ENCODE results near the gene AGPS. TPM values are rescaled to one million over a fixed set of nuclear protein-coding genes. Genes with fewer than 3 reads are reported as not detected.
"Not testable (repeated sequence)": the region's sequence is repeated elsewhere in the genome, so short reads cannot be mapped to it uniquely, and the experiment has no call there.

Gene AGPS
- total and polyA plus RNA-seq, 4 donors, result 5.3 to 35.8 (median 16.0) TPM

DNA sequence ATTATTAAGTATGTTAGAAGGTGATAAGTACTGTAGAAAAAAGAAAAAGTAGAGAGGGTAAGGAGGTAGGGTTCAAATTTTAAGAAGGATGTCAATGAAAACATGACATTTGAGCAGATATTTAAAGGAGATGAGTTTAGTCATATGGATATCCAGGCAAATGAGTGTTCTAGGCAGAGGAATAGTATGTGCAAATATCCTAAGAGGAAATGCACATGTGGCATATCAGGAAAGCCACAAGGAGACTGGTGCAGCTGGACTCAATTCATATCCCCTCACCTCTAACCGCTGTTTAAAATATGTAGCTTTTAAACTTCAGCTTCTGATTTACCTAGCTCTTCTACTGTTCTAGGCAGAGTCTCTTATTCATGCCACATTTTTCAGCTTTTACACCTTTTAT is 9.5 kb downstream of the AGPS start:
- Histone ChIP-seq H3K36me3 (ENCODE audit: control insufficient read depth in 1 of 2, insufficient read depth in 2 of 2, low read length in 1 of 2) (no peaks in the 10 kb centered on the region), H3K4me3 (ENCODE audit: low read length in 2 of 2) (no peak overlapping the region), H3K9me3 (ENCODE audit: control insufficient read depth, low read length) (no peaks in the 10 kb centered on the region), H3K27me3 (ENCODE audit: control insufficient read depth in 1 of 2, insufficient read depth in 2 of 2, low read length in 1 of 2) (no peaks in the 10 kb centered on the region), H3K27ac (ENCODE audit: low read depth in 1 of 2, low read length in 2 of 2) (no peak overlapping the region), H3K4me1 (ENCODE audit: control insufficient read depth in 1 of 2, insufficient read depth in 2 of 2, low read length in 2 of 2) (peaks cover 0 to 6% of the 10 kb centered on the region in 2 donors)
- intact Hi-C loops (cut with DNase I), result no loop called here
- DNase-seq (no peak), ATAC-seq (ENCODE audit: low FRiP score) (no peak)
- WGBS, 2 donors, result 93 to 99% methylated on average over 1 of the region's 1 CpG

DNA sequence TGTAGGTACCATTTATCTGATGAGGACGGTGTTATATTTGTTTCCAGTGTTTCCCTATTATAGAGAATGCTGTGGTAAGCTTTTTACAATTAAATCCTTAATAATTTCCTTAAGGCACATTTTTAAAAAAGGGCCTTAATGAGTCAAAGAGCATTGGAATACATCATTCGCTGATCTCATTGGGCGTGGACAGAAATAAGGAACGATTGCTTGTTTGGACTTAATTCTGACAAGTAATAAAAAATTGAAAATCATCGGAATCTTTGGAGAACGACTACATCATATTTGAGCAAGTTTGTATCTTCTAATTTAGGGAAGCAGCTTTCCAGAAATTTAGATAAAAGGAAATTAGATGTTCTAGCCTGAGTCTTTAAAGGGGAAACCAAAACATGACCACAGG is 11.3 kb downstream of the AGPS start:
- peaks cover 0 to 3% of the 10 kb centered on the region in 2 donors for H3K4me1 ChIP-seq (ENCODE audit: control insufficient read depth in 1 of 2, insufficient read depth in 2 of 2, low read length in 2 of 2)
- no peak overlapping the region for H3K4me3 ChIP-seq (ENCODE audit: low read length in 2 of 2)
- DNase-seq, result no peak
- H3K27me3 ChIP-seq (ENCODE audit: control insufficient read depth in 1 of 2, insufficient read depth in 2 of 2, low read length in 1 of 2), result no peaks in the 10 kb centered on the region
- intact Hi-C loops (cut with DNase I), result no loop called here
- no peaks in the 10 kb centered on the region for H3K9me3 ChIP-seq (ENCODE audit: control insufficient read depth, low read length)
- H3K36me3 ChIP-seq (ENCODE audit: control insufficient read depth in 1 of 2, insufficient read depth in 2 of 2, low read length in 1 of 2), result no peaks in the 10 kb centered on the region
- no peak overlapping the region for H3K27ac ChIP-seq (ENCODE audit: low read depth in 1 of 2, low read length in 2 of 2)
- no peak for ATAC-seq (ENCODE audit: low FRiP score)
- WGBS, 2 donors, result 83 to 85% methylated on average over 6 of the region's 6 CpGs

DNA sequence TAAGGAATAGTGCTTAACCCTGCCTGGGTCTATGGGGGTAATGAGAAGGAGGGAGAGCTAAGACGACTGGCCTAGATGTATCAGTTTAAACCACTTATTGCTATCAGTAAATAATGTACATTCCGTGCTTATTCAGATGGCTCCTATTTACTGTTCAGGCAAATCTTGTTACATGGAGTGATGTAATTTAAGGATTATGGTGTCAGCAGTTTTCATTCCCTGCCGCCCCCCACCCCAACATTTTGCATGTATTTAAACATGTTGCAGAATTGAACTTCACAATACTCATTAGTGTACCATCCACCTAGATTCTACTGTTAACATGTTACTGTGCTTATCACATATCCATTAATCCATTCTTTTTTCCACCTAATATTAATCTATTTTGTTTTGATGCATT is 11.7 kb downstream of the AGPS start:
- DNase-seq (no peak), ATAC-seq (ENCODE audit: low FRiP score) (no peak)
- no peaks in the 10 kb centered on the region for H3K27me3 ChIP-seq (ENCODE audit: control insufficient read depth in 1 of 2, insufficient read depth in 2 of 2, low read length in 1 of 2)
- H3K27ac ChIP-seq (ENCODE audit: low read depth in 1 of 2, low read length in 2 of 2), result no peak overlapping the region
- H3K9me3 ChIP-seq (ENCODE audit: control insufficient read depth, low read length), result no peaks in the 10 kb centered on the region
- H3K36me3 ChIP-seq (ENCODE audit: control insufficient read depth in 1 of 2, insufficient read depth in 2 of 2, low read length in 1 of 2), result no peaks in the 10 kb centered on the region
- WGBS, 2 donors, result 88 to 92% methylated on average over 3 of the region's 3 CpGs
- H3K4me3 ChIP-seq (ENCODE audit: low read length in 2 of 2), result no peak overlapping the region
- intact Hi-C loops (cut with DNase I), result no loop called here
- peaks cover 0 to 3% of the 10 kb centered on the region in 2 donors for H3K4me1 ChIP-seq (ENCODE audit: control insufficient read depth in 1 of 2, insufficient read depth in 2 of 2, low read length in 2 of 2)

DNA sequence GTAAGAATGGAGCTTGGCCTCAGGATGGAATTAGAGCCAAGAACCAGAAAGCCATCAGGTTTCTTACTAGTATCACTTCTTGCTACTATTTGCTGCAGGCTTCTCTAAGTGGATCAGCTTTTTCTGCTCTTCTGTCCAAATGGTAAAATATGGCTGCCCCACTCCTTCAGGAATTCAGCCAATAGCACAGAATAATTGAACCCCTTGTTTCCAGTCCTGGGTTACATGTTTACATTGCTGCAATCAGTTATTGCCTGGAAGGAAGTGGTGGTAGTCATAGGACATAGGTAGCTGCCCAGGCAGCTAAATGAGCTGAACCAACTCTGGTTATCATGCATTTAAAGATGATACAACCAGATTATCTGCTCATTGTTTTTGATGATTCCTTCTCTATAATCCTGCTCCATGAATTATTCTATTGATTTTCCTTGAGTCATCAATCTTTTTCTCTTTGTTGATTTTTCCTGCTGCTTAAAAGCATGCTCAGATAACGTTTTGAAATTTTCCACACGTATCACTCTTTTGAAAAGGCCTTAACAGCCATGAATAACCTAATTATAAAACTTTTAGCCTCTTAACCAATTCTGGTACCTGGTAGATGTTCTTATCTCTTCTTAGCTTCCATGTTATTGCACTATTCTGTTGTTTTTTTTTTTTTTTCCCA is 12.6 kb downstream of the AGPS start:
- DNase-seq (no peak), ATAC-seq (ENCODE audit: low FRiP score) (no peak)
- Histone ChIP-seq H3K27ac (ENCODE audit: low read depth in 1 of 2, low read length in 2 of 2) (no peak overlapping the region), H3K9me3 (ENCODE audit: control insufficient read depth, low read length) (no peaks in the 10 kb centered on the region), H3K4me1 (ENCODE audit: control insufficient read depth in 1 of 2, insufficient read depth in 2 of 2, low read length in 2 of 2) (peaks cover 0 to 3% of the 10 kb centered on the region in 2 donors), H3K27me3 (ENCODE audit: control insufficient read depth in 1 of 2, insufficient read depth in 2 of 2, low read length in 1 of 2) (no peaks in the 10 kb centered on the region), H3K36me3 (ENCODE audit: control insufficient read depth in 1 of 2, insufficient read depth in 2 of 2, low read length in 1 of 2) (no peaks in the 10 kb centered on the region), H3K4me3 (ENCODE audit: low read length in 2 of 2) (no peak overlapping the region)
- intact Hi-C loops (cut with DNase I), result no loop called here
- WGBS, 2 donors, result 75 to 76% methylated on average over 2 of the region's 2 CpGs

DNA sequence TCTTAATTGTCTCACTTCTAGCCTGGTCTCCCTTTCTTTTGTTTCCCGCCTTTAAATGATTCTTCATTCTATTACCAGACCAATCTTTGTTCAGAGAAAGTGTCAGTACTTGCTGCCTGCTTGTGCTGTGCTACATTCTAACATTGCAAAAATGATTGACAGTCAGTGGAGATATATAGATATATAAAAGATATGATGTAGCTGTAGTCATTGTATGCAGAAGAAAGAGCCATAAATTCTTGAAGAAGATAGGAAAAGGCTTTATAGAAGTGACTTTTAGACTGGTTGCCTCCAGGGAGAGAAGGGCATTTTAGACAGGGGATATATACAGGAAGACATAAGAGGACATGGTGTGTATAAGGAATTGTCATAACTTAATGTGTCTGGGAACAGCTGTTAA is 13.6 kb downstream of the AGPS start:
- H3K27me3 ChIP-seq (ENCODE audit: control insufficient read depth in 1 of 2, insufficient read depth in 2 of 2, low read length in 1 of 2), result no peaks in the 10 kb centered on the region
- H3K4me3 ChIP-seq (ENCODE audit: low read length in 2 of 2), result no peak overlapping the region
- no peaks in the 10 kb centered on the region for H3K36me3 ChIP-seq (ENCODE audit: control insufficient read depth in 1 of 2, insufficient read depth in 2 of 2, low read length in 1 of 2)
- no peak for ATAC-seq (ENCODE audit: low FRiP score)
- no peak overlapping the region for H3K27ac ChIP-seq (ENCODE audit: low read depth in 1 of 2, low read length in 2 of 2)
- H3K9me3 ChIP-seq (ENCODE audit: control insufficient read depth, low read length), result no peaks in the 10 kb centered on the region
- DNase-seq, result no peak
- WGBS, 2 donors, result 96 to 98% methylated on average over 1 of the region's 1 CpG
- intact Hi-C loops (cut with DNase I), result no loop called here
- peaks cover 0 to 3% of the 10 kb centered on the region in 2 donors for H3K4me1 ChIP-seq (ENCODE audit: control insufficient read depth in 1 of 2, insufficient read depth in 2 of 2, low read length in 2 of 2)

DNA sequence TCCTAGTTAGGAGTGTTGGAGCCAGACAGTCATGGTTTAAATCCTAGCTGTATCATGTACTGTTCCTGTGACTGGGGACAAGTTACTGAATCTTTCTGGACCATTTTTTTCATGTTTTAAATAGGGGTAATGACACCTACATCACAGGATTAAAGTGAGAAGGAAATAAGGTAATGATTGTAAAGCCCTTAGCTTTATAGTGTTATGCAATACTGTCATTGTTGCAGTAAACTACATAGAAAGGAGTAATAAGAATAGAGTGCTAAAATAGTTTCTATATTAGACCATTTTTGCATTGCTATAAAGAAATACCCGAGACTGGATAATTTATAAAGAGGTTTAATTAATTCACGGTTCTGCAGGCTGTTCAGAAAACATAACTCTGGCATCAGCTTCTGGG is 14.5 kb downstream of the AGPS start:
- no peaks in the 10 kb centered on the region for H3K27me3 ChIP-seq (ENCODE audit: control insufficient read depth in 1 of 2, insufficient read depth in 2 of 2, low read length in 1 of 2)
- peaks cover 0 to 3% of the 10 kb centered on the region in 2 donors for H3K4me1 ChIP-seq (ENCODE audit: control insufficient read depth in 1 of 2, insufficient read depth in 2 of 2, low read length in 2 of 2)
- no peak overlapping the region for H3K27ac ChIP-seq (ENCODE audit: low read depth in 1 of 2, low read length in 2 of 2)
- H3K9me3 ChIP-seq (ENCODE audit: control insufficient read depth, low read length), result no peaks in the 10 kb centered on the region
- intact Hi-C loops (cut with DNase I), result no loop called here
- ATAC-seq (ENCODE audit: low FRiP score) (no peak), DNase-seq (no peak)
- H3K4me3 ChIP-seq (ENCODE audit: low read length in 2 of 2), result no peak overlapping the region
- 96 to 97% methylated on average over 2 of the region's 2 CpGs for WGBS, 2 donors
- H3K36me3 ChIP-seq (ENCODE audit: control insufficient read depth in 1 of 2, insufficient read depth in 2 of 2, low read length in 1 of 2), result no peaks in the 10 kb centered on the region

DNA sequence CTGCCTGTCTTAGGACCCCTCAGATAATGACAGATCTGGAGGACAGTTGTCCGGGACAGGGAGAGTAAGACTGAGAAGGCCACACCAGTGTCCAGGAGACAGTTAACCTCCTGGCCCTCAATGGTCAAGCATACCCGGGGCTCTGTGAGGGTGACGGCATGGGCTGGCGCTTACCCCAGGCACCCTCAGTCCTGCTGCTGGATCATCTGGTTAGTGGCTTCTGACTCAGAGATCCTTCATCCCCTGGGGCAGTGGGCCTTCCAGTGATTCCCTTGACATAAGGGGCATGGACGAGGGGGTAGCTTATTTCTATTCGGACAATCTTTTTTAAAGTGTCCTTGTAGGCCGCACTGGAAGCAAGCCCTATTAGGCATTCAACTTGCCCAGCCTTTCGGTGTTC is 18.1 kb downstream of the AGPS start:
- intact Hi-C loops (cut with DNase I), result loop anchor here in 1 of 2 donors (10.0 kb wide), 1 partner anchor 246 kb away; no protein-coding TSS in a partner anchor
- not testable (repeated sequence) for ATAC-seq (ENCODE audit: low FRiP score)

DNA sequence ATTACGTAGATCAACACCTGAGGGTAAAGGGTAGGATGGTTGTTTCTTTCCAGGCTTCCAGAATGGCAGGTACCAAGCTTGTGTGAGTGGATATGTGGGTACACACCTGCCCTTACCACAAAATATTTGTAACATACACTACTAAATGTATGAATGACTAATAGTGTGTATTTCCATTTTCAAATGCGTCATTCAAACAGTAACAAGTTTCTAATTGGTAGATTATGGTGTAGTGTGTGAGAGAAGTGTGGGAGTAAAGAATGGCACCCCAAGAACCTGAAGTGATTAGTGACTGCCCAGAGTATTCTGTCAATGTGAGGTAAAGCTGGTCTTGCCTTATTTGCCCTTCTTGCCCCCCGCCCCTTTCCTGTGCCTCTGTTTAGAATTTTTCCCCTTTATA is 21.1 kb downstream of the AGPS start:
- no peaks in the 10 kb centered on the region for H3K4me1 ChIP-seq (ENCODE audit: control insufficient read depth in 1 of 2, insufficient read depth in 2 of 2, low read length in 2 of 2)
- DNase-seq (no peak), ATAC-seq (ENCODE audit: low FRiP score) (no peak)
- intact Hi-C loops (cut with DNase I), result loop anchor here in 1 of 2 donors (10.0 kb wide), 1 partner anchor 249 kb away; no protein-coding TSS in a partner anchor
- no peak overlapping the region for H3K27ac ChIP-seq (ENCODE audit: low read depth in 1 of 2, low read length in 2 of 2)
- no peaks in the 10 kb centered on the region for H3K27me3 ChIP-seq (ENCODE audit: control insufficient read depth in 1 of 2, insufficient read depth in 2 of 2, low read length in 1 of 2)
- no peaks in the 10 kb centered on the region for H3K36me3 ChIP-seq (ENCODE audit: control insufficient read depth in 1 of 2, insufficient read depth in 2 of 2, low read length in 1 of 2)
- no peak overlapping the region for H3K4me3 ChIP-seq (ENCODE audit: low read length in 2 of 2)
- 63 to 64% methylated on average over 3 of the region's 3 CpGs for WGBS, 2 donors
- H3K9me3 ChIP-seq (ENCODE audit: control insufficient read depth, low read length), result no peaks in the 10 kb centered on the region

More for the DNA sequence above, 18.1 kb downstream of the AGPS start:
- H3K27me3 ChIP-seq (ENCODE audit: control insufficient read depth in 1 of 2, insufficient read depth in 2 of 2, low read length in 1 of 2); H3K9me3 ChIP-seq (ENCODE audit: control insufficient read depth, low read length); H3K4me3 ChIP-seq (ENCODE audit: low read length in 2 of 2); H3K27ac ChIP-seq (ENCODE audit: low read depth in 1 of 2, low read length in 2 of 2); DNase-seq; H3K36me3 ChIP-seq (ENCODE audit: control insufficient read depth in 1 of 2, insufficient read depth in 2 of 2, low read length in 1 of 2); H3K4me1 ChIP-seq (ENCODE audit: control insufficient read depth in 1 of 2, insufficient read depth in 2 of 2, low read length in 2 of 2): not testable (repeated sequence)
- WGBS, 2 donors, result 91 to 93% methylated on average over 8 of the region's 8 CpGs

DNA sequence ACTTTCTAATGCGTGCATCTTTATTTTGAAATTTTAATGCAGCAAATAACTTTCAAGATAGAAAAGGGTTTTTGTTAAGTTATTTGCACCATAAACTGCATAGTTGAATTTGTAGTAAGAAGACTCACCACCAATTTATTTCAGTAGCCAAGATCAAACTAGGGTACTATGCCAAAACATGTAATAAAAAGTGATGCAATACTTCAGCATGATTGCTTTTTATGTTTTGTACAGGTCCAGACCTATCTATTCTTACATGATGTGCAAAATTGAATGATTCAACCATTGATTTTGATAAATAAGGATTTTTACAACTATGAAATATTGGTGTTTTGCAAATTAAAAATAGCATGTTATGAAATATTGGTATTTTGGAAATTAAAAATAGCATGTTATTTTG is 26.7 kb downstream of the AGPS start:
- 100% methylated on average over 1 of the region's 1 CpG for WGBS, 2 donors
- intact Hi-C loops (cut with DNase I), result loop anchor here (5.0 to 10.0 kb wide), 2 partner anchors 82 to 254 kb away; no protein-coding TSS in a partner anchor
- Histone ChIP-seq H3K4me3 (ENCODE audit: low read length in 2 of 2) (no peak overlapping the region), H3K4me1 (ENCODE audit: control insufficient read depth in 1 of 2, insufficient read depth in 2 of 2, low read length in 2 of 2) (no peaks in the 10 kb centered on the region), H3K36me3 (ENCODE audit: control insufficient read depth in 1 of 2, insufficient read depth in 2 of 2, low read length in 1 of 2) (no peaks in the 10 kb centered on the region), H3K9me3 (ENCODE audit: control insufficient read depth, low read length) (no peaks in the 10 kb centered on the region), H3K27me3 (ENCODE audit: control insufficient read depth in 1 of 2, insufficient read depth in 2 of 2, low read length in 1 of 2) (no peaks in the 10 kb centered on the region), H3K27ac (ENCODE audit: low read depth in 1 of 2, low read length in 2 of 2) (no peak overlapping the region)
- ATAC-seq (ENCODE audit: low FRiP score) (no peak), DNase-seq (no peak)

Measured in aorta (tissue), 5 donors.